ENCODE measurements around the gene NUCKS1. TPM values are rescaled to one million over a fixed set of nuclear protein-coding genes. Genes with fewer than 3 reads are reported as not detected.

Gene NUCKS1
- polyA plus RNA-seq, 1 of the 3 experiments (the other 2 are of a cell fraction) = 25.4 TPM

DNA sequence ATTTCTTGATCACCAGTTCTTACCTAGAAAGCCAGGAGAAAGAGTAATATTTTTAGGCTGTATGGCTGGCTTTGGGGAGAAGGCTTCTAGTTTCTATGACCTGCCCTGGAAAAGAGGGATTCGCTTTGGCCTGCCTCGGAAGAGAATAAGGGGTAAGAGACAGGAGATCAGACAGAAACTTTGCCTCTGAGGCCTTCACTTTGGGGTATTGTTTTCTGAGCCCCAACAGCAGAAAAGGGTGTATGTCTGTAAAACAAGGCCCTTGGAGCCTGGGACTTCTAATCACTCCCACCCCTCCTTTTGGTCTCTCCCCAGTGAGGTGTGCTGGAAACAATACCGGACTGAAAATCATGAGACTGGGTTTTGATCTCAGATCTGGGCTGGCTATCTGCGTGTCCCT, 74.7 kb downstream of the NUCKS1 start:
- no peaks in the 10 kb centered on the region for H3K27me3 ChIP-seq (ENCODE audit: insufficient read depth)
- 96% methylated on average over 4 of the region's 4 CpGs for WGBS (ENCODE audit: low lambda C conversion rate)
- peaks cover 42% of the 10 kb centered on the region for H3K79me2 ChIP-seq (ENCODE audit: insufficient read depth)
- H3K27ac ChIP-seq (ENCODE audit: low read depth in 2 of 2, low read length in 1 of 2) = no peak overlapping the region
- no peak overlapping the region for H3K4me2 ChIP-seq
- no peak overlapping the region for H2AFZ ChIP-seq (ENCODE audit: low read depth)
- TF ChIP-seq CTCF (IDR thresholded peaks at IDR 0.05) = no peak
- TF ChIP-seq MXI1 (IDR thresholded peaks at IDR 0.05; ENCODE audit: low read depth, low read length) = no peak
- TF ChIP-seq PBX3 (IDR thresholded peaks at IDR 0.05) = no peak
- TF ChIP-seq, protein P1, sequence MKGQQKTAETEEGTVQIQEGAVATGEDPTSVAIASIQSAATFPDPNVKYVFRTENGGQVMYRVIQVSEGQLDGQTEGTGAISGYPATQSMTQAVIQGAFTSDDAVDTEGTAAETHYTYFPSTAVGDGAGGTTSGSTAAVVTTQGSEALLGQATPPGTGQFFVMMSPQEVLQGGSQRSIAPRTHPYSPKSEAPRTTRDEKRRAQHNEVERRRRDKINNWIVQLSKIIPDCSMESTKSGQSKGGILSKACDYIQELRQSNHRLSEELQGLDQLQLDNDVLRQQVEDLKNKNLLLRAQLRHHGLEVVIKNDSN (IDR thresholded peaks at IDR 0.05; ENCODE audit: borderline replicate concordance, low read depth) = no peak
- no peak overlapping the region for H3K4me3 ChIP-seq (ENCODE audit: low read depth in 2 of 2, low read length in 1 of 2)
- no peaks in the 10 kb centered on the region for H3K36me3 ChIP-seq (replicated peaks in 1 of 2; ENCODE audit: control insufficient read depth in 1 of 2, insufficient read depth in 2 of 2, low read length in 1 of 2)
- no peak for DNase-seq
- no peak overlapping the region for H3K9ac ChIP-seq
- H3K9me3 ChIP-seq = no peaks in the 10 kb centered on the region
- no peaks in the 10 kb centered on the region for H3K9me2 ChIP-seq
- peaks cover 8 to 12% of the 10 kb centered on the region in 2 experiments; a peak in 1 of 4 replicates for H3K4me1 ChIP-seq (ENCODE audit: control insufficient read depth in 1 of 2, insufficient read depth in 2 of 2, low read depth in 1 of 2, low read length in 1 of 2)
- H4K20me1 ChIP-seq (ENCODE audit: insufficient read depth) = no peaks in the 10 kb centered on the region
- ChIA-PET CTCF (interaction anchor here (1.7 to 18.5 kb wide), 2 partner anchors 15 to 187 kb away, joined by 4 to 214 read pairs; no protein-coding TSS in a partner anchor), POLR2A (no interaction called here)
- H3F3A ChIP-seq (replicated peaks; ENCODE audit: insufficient read depth) = no peaks in the 10 kb centered on the region

GRCh38 chr1:205672970-205673369, 77.0 kb downstream of the NUCKS1 start:
- H3K9me2 ChIP-seq = no peaks in the 10 kb centered on the region
- H3K27me3 ChIP-seq (ENCODE audit: insufficient read depth) = no peaks in the 10 kb centered on the region
- WGBS (ENCODE audit: low lambda C conversion rate) = 83% methylated on average over 4 of the region's 4 CpGs
- peaks cover 28% of the 10 kb centered on the region for H3K79me2 ChIP-seq (ENCODE audit: insufficient read depth)
- H3K9me3 ChIP-seq = no peaks in the 10 kb centered on the region
- H3F3A ChIP-seq (replicated peaks; ENCODE audit: insufficient read depth) = no peaks in the 10 kb centered on the region
- H3K9ac ChIP-seq = no peak overlapping the region
- TF ChIP-seq USF2 (IDR thresholded peaks at IDR 0.05; ENCODE audit: borderline replicate concordance, low read depth, low read length) (no peak), PBX3 (IDR thresholded peaks at IDR 0.05) (no peak), NRF1 (IDR thresholded peaks at IDR 0.05; ENCODE audit: low read depth, low read length) (no peak), SIN3A (IDR thresholded peaks at IDR 0.05; ENCODE audit: borderline replicate concordance, low read depth, low read length) (no peak), TCF12 (IDR thresholded peaks at IDR 0.05) (no peak), ELF1 (IDR thresholded peaks at IDR 0.05) (no peak), SMC3 (IDR thresholded peaks at IDR 0.05; ENCODE audit: low read depth, low read length) (no peak), RAD21 (IDR thresholded peaks at IDR 0.05; ENCODE audit: low read length) (no peak), GABPA (IDR thresholded peaks at IDR 0.05; ENCODE audit: low read depth) (no peak), POLR2AphosphoS5 (IDR thresholded peaks at IDR 0.05; ENCODE audit: low read depth, low read length) (no peak), REST (IDR thresholded peaks at IDR 0.05; ENCODE audit: low read depth, low read length) (no peak), JUND (IDR thresholded peaks at IDR 0.05) (no peak), FOXJ3 (CRISPR knock-in tag; IDR thresholded peaks at IDR 0.05) (no peak)
- no peaks in the 10 kb centered on the region for H4K20me1 ChIP-seq (ENCODE audit: insufficient read depth)
- ChIA-PET POLR2A (no interaction called here), CTCF (interaction anchor here (2.0 to 18.5 kb wide), 2 partner anchors 13 to 38 kb away, joined by 11 to 214 read pairs; no protein-coding TSS in a partner anchor)
- H2AFZ ChIP-seq (ENCODE audit: low read depth) = no peak overlapping the region
- no peak for DNase-seq
- H3K4me1 ChIP-seq (ENCODE audit: control insufficient read depth in 1 of 2, insufficient read depth in 2 of 2, low read depth in 1 of 2, low read length in 1 of 2) = no peaks in the 10 kb centered on the region
- H3K4me3 ChIP-seq (ENCODE audit: low read depth in 2 of 2, low read length in 1 of 2) = no peak overlapping the region
- H3K36me3 ChIP-seq (replicated peaks in 1 of 2; ENCODE audit: control insufficient read depth in 1 of 2, insufficient read depth in 2 of 2, low read length in 1 of 2) = no peaks in the 10 kb centered on the region
- no peak overlapping the region for H3K27ac ChIP-seq (ENCODE audit: low read depth in 2 of 2, low read length in 1 of 2)
- H3K4me2 ChIP-seq = no peak overlapping the region
